SW 1271 (cell line): ENCODE data around the gene CCNJL.

ENCODE experiments used
- DNase-seq, 2 experiments: peaks; one replicate each; lab custom pipeline; 2025; lab: John Stamatoyannopoulos, UW

The CCNJL gene

GRCh38 chr5:160290751-160291150, 21.6 kb downstream of the CCNJL start:
- no peak for DNase-seq

- no peak for DNase-seq
These were observed 22.6 kb downstream of the CCNJL start for GRCh38 chr5:160289721-160290120.

- DNase-seq: no peak
These were observed 23.1 kb downstream of the CCNJL start for GRCh38 chr5:160289356-160289651.

- DNase-seq: no peak
These were observed 24.8 kb downstream of the CCNJL start for GRCh38 chr5:160287378-160288051.

- no peak for DNase-seq
These were observed 25.4 kb downstream of the CCNJL start for GRCh38 chr5:160286947-160287346.

- no peak for DNase-seq
These were observed 27.0 kb downstream of the CCNJL start for GRCh38 chr5:160285316-160285715.

GRCh38 chr5:160284291-160284873, 28.0 kb downstream of the CCNJL start:
- DNase-seq: no peak

GRCh38 chr5:160281275-160281674, 31.1 kb downstream of the CCNJL start:
- no peak for DNase-seq

- no peak for DNase-seq
These were observed 31.8 kb downstream of the CCNJL start for GRCh38 chr5:160280384-160281095.

- no peak for DNase-seq
These were observed 34.0 kb downstream of the CCNJL start for GRCh38 chr5:160278343-160278742.

GRCh38 chr5:160274483-160274931, 37.9 kb downstream of the CCNJL start:
- DNase-seq: no peak

- DNase-seq: no peak
These were observed 39.5 kb downstream of the CCNJL start for GRCh38 chr5:160272889-160273288.

GRCh38 chr5:160272264-160272663, 40.1 kb downstream of the CCNJL start:
- no peak for DNase-seq

GRCh38 chr5:160271836-160272235, 40.5 kb downstream of the CCNJL start:
- no peak for DNase-seq

GRCh38 chr5:160271396-160271795, 41.0 kb downstream of the CCNJL start:
- DNase-seq: no peak

GRCh38 chr5:160270704-160271103, 41.7 kb downstream of the CCNJL start:
- no peak for DNase-seq

- DNase-seq: no peak
These were observed 43.3 kb downstream of the CCNJL start for GRCh38 chr5:160269017-160269416.

GRCh38 chr5:160268121-160268520, 44.2 kb downstream of the CCNJL start:
- DNase-seq: no peak

- DNase-seq: no peak
These were observed 45.5 kb downstream of the CCNJL start for GRCh38 chr5:160266752-160267345.

- no peak for DNase-seq
These were observed 46.3 kb downstream of the CCNJL start for GRCh38 chr5:160266044-160266443.

- DNase-seq: no peak
These were observed 49.0 kb downstream of the CCNJL start for GRCh38 chr5:160263326-160263855.

GRCh38 chr5:160262151-160263074, 50.0 kb downstream of the CCNJL start:
- DNase-seq: no peak
